ENCODE results near the gene PTPN6.

The PTPN6 gene

GRCh38 chr12:6952121-6952862 is 1.1 kb downstream of the PTPN6 start:
- H3K4me3 ChIP-seq (ENCODE audit: low read depth in 1 of 2, low read length in 1 of 2) = peak overlapping the region; percentile 88 to 97
- TF ChIP-seq CTCF (IDR thresholded peaks at IDR 0.05) = no peak
- H3K4me1 ChIP-seq (ENCODE audit: control insufficient read depth in 1 of 2, insufficient read depth in 1 of 2, low read depth in 1 of 2, low read length in 1 of 2) = peaks cover 66 to 85% of the 10 kb centered on the region in 2 experiments
- peak overlapping the region; percentile 99 for H3K27ac ChIP-seq
- peaks cover 50% of the 10 kb centered on the region for H3K36me3 ChIP-seq
- no peaks in the 10 kb centered on the region for H3K9me3 ChIP-seq
- H3K27me3 ChIP-seq = no peaks in the 10 kb centered on the region

- H3K4me3 ChIP-seq (ENCODE audit: low read depth in 1 of 2, low read length in 1 of 2) = peak overlapping the region; percentile 88 to 97
Measured at GRCh38 chr12:6952863-6953441, 1.8 kb downstream of the PTPN6 start.

GRCh38 chr12:6953442-6954315 is 2.5 kb downstream of the PTPN6 start:
- Histone ChIP-seq H3K27me3 (no peaks in the 10 kb centered on the region), H3K27ac (peak overlapping the region; percentile 99), H3K4me1 (ENCODE audit: control insufficient read depth in 1 of 2, insufficient read depth in 1 of 2, low read depth in 1 of 2, low read length in 1 of 2) (peaks cover 71 to 85% of the 10 kb centered on the region in 2 experiments), H3K36me3 (peaks cover 64% of the 10 kb centered on the region), H3K9me3 (no peaks in the 10 kb centered on the region), H3K4me3 (ENCODE audit: low read depth in 1 of 2, low read length in 1 of 2) (peak overlapping the region; percentile 88 to 97)
- TF ChIP-seq CTCF (IDR thresholded peaks at IDR 0.05) = no peak

More at GRCh38 chr12:6952863-6953441, 1.8 kb downstream of the PTPN6 start:
- Histone ChIP-seq H3K27ac (peak overlapping the region; percentile 99), H3K27me3 (no peaks in the 10 kb centered on the region), H3K36me3 (peaks cover 56% of the 10 kb centered on the region), H3K4me1 (ENCODE audit: control insufficient read depth in 1 of 2, insufficient read depth in 1 of 2, low read depth in 1 of 2, low read length in 1 of 2) (peaks cover 66 to 85% of the 10 kb centered on the region in 2 experiments), H3K9me3 (no peaks in the 10 kb centered on the region)
- TF ChIP-seq CTCF (IDR thresholded peaks at IDR 0.05) = no peak

- peak overlapping the region; percentile 99 for H3K27ac ChIP-seq
- TF ChIP-seq CTCF (IDR thresholded peaks at IDR 0.05) = no peak
- H3K36me3 ChIP-seq = peaks cover 72% of the 10 kb centered on the region
Measured at GRCh38 chr12:6954316-6955107, 3.4 kb downstream of the PTPN6 start.

More at GRCh38 chr12:6954316-6955107, 3.4 kb downstream of the PTPN6 start:
- Histone ChIP-seq H3K4me3 (ENCODE audit: low read depth in 1 of 2, low read length in 1 of 2) (peak overlapping the region; percentile 88 to 97), H3K4me1 (ENCODE audit: control insufficient read depth in 1 of 2, insufficient read depth in 1 of 2, low read depth in 1 of 2, low read length in 1 of 2) (peaks cover 72 to 85% of the 10 kb centered on the region in 2 experiments), H3K9me3 (no peaks in the 10 kb centered on the region), H3K27me3 (no peaks in the 10 kb centered on the region)

Data from neutrophil (primary cell).